Measurements from ENCODE around the gene MAP7D1. TPM values are rescaled to one million over a fixed set of nuclear protein-coding genes. Genes with fewer than 3 reads are reported as not detected.

Gene MAP7D1
- total and polyA plus RNA-seq, 10 of the 15 experiments (the other 5 are each of a cell fraction or from before 2014, with no cell fraction given): 4.4 to 97.6 (median 24.2) TPM

DNA sequence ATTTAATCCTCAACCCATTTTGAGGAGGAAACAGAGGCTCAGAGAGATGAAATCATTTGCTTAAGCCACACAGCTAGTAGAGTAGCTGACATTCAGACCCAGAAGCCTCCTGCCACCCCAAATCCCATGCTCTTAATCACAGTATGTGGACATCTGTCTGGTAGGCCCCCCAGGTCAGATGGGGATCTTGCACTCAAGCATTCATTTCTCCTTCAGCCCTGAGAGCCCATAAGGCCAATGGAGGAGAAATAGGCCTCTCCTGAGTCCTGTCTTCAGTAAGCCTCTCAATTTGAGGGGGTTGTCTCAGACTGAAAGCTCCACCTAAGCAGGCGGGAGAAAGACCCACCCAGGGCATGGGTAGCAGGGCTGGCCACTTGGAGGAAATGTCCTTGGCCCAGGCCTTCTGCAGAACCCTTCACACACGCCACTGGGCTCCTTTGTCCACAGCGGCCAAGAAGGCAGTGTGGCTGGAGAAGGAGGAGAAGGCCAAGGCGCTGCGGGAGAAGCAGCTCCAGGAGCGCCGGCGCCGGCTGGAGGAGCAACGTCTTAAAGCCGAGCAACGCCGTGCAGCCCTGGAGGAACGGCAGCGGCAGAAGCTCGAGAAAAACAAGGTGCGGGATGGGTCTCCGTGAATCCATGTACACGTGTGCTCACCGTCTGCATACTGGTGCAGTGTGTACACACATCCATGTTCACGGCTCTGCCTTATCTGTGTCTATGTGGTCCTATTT is 16.2 kb downstream of the MAP7D1 start:
- Histone ChIP-seq H3K79me2 (ENCODE audit: control insufficient read depth, insufficient read depth, low read length) (peaks cover 11% of the 10 kb centered on the region), H3K9me3 (replicated peaks; ENCODE audit: control insufficient read depth, insufficient read depth, low read length) (no peaks in the 10 kb centered on the region), H3K4me1 (ENCODE audit: control insufficient read depth, insufficient read depth, low read length) (no peaks in the 10 kb centered on the region), H3K27ac (ENCODE audit: control insufficient read depth, insufficient read depth) (no peak overlapping the region), H2AFZ (ENCODE audit: control insufficient read depth, low read depth, low read length) (no peak overlapping the region), H3K4me2 (ENCODE audit: control insufficient read depth, insufficient read depth) (no peak overlapping the region), H3K36me3 (ENCODE audit: control insufficient read depth in 2 of 2, insufficient read depth in 2 of 2, low read length in 1 of 2) (peaks cover 16 to 43% of the 10 kb centered on the region in 2 experiments), H3K4me3 (no peak overlapping the region), H3K9ac (ENCODE audit: control insufficient read depth, insufficient read depth, low read length) (no peak overlapping the region), H3K27me3 (replicated peaks in 1 of 2; ENCODE audit: control insufficient read depth in 2 of 2, insufficient read depth in 2 of 2, low read length in 1 of 2) (no peaks in the 10 kb centered on the region), H4K20me1 (ENCODE audit: control insufficient read depth, insufficient read depth) (no peaks in the 10 kb centered on the region; the same call in 1 of the 2 replicates)
- SMC1A ChIA-PET (ENCODE audit: uncharacterized antibody, unreplicated experiment): interaction anchor here (0.6 to 1.2 kb wide), 2 partner anchors 21 to 27 kb away, joined by 3 read pairs; no protein-coding TSS in a partner anchor
- no TSS peak for BruUV-seq (replicated peaks)
- TF ChIP-seq NRF1 (conservative IDR thresholded peaks at IDR 0.05; ENCODE audit: low read depth, low read length): no peak
- no peak for TF ChIP-seq KAT2A (conservative IDR thresholded peaks at IDR 0.05; ENCODE audit: control insufficient read depth, low read depth, low read length)
- TF ChIP-seq ATF7 (IDR thresholded peaks at IDR 0.05; ENCODE audit: low read depth): no peak
- no peak for TF ChIP-seq EGR1 (IDR thresholded peaks at IDR 0.05; ENCODE audit: borderline replicate concordance in 1 of 2, low read depth in 2 of 2, low read length in 2 of 2)
- TF ChIP-seq HDAC6 (IDR thresholded peaks at IDR 0.05; ENCODE audit: unreplicated experiment): no peak
- no peak for TF ChIP-seq WRNIP1 (IDR thresholded peaks at IDR 0.05; ENCODE audit: borderline replicate concordance, low read depth, low read length)
- in situ Hi-C loops (cut with MboI) (no loop called here), intact Hi-C loops (cut with micrococcal nuclease; ENCODE audit: unreplicated experiment) (no loop called here)
- POLR2A ChIA-PET: interaction anchor here (1.2 kb wide), 1 partner anchor 9 kb away, joined by 3 read pairs; no protein-coding TSS in a partner anchor
- FAIRE-seq (no peak), DNase-seq (ENCODE audit: low read depth, low spot score) (no peak), ATAC-seq (no peak)
- WGBS (ENCODE audit: insufficient coverage, insufficient replicate concordance, low lambda C conversion rate, missing lambda C conversion rate): 99% methylated on average over 21 of the region's 21 CpGs
- RAD21 ChIA-PET (ENCODE audit: unreplicated experiment): no interaction called here
- CTCF ChIA-PET: interaction anchor here (1.0 to 1.6 kb wide), 3 partner anchors 14 to 22 kb away, joined by 3 to 4 read pairs (median 3); no protein-coding TSS in a partner anchor

DNA sequence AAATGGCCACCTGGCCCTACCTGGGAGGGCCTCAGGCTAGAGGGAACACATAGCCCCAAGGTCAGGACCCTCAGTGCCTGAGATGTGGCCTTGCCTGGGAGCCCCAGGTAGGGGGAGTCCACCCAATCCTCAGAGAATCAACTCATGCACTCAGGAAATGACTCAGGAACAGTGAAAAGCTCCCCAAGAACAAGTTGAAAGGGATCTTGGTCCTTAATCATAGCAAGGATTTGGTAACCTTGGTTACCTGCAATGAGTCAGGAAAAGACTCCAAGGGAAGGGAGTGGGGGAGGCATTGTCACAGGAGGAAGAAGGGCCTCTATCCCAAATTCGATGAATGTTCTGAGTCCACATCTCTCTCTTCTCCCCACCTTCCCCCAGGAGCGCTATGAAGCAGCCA is 17.0 kb downstream of the MAP7D1 start:
- in situ Hi-C loops (cut with MboI): no loop called here
- FAIRE-seq: no peak
- RAD21 ChIA-PET (ENCODE audit: unreplicated experiment): no interaction called here
- intact Hi-C loops (cut with micrococcal nuclease; ENCODE audit: unreplicated experiment): no loop called here
- Histone ChIP-seq H4K20me1 (ENCODE audit: control insufficient read depth, insufficient read depth) (no peaks in the 10 kb centered on the region; the same call in 1 of the 2 replicates), H3K9me3 (replicated peaks; ENCODE audit: control insufficient read depth, insufficient read depth, low read length) (no peaks in the 10 kb centered on the region), H3K27ac (ENCODE audit: control insufficient read depth, insufficient read depth) (no peak overlapping the region), H3K4me2 (ENCODE audit: control insufficient read depth, insufficient read depth) (no peak overlapping the region), H3K9ac (ENCODE audit: control insufficient read depth, insufficient read depth, low read length) (no peak overlapping the region), H3K27me3 (replicated peaks in 1 of 2; ENCODE audit: control insufficient read depth in 2 of 2, insufficient read depth in 2 of 2, low read length in 1 of 2) (no peaks in the 10 kb centered on the region), H3K4me1 (ENCODE audit: control insufficient read depth, insufficient read depth, low read length) (no peaks in the 10 kb centered on the region), H2AFZ (ENCODE audit: control insufficient read depth, low read depth, low read length) (no peak overlapping the region), H3K79me2 (ENCODE audit: control insufficient read depth, insufficient read depth, low read length) (peaks cover 4% of the 10 kb centered on the region; the same call in 1 of the 2 replicates), H3K4me3 (no peak overlapping the region), H3K36me3 (ENCODE audit: control insufficient read depth in 2 of 2, insufficient read depth in 2 of 2, low read length in 1 of 2) (peaks cover 19 to 47% of the 10 kb centered on the region in 2 experiments)
- SMC1A ChIA-PET (ENCODE audit: uncharacterized antibody, unreplicated experiment): interaction anchor here (1.2 kb wide), 1 partner anchor 21 kb away, joined by 3 read pairs; no protein-coding TSS in a partner anchor
- BruUV-seq (replicated peaks): no TSS peak
- CTCF ChIA-PET: interaction anchor here (1.0 to 1.6 kb wide), 2 partner anchors 13 to 15 kb away, joined by 3 read pairs; no protein-coding TSS in a partner anchor
- DNase-seq (ENCODE audit: low read depth, low spot score): no peak
- WGBS (ENCODE audit: insufficient coverage, insufficient replicate concordance, low lambda C conversion rate, missing lambda C conversion rate): 94% methylated on average over 2 of the region's 2 CpGs
- no peak for ATAC-seq
- POLR2A ChIA-PET: no interaction called here
- TF ChIP-seq, protein P1, sequence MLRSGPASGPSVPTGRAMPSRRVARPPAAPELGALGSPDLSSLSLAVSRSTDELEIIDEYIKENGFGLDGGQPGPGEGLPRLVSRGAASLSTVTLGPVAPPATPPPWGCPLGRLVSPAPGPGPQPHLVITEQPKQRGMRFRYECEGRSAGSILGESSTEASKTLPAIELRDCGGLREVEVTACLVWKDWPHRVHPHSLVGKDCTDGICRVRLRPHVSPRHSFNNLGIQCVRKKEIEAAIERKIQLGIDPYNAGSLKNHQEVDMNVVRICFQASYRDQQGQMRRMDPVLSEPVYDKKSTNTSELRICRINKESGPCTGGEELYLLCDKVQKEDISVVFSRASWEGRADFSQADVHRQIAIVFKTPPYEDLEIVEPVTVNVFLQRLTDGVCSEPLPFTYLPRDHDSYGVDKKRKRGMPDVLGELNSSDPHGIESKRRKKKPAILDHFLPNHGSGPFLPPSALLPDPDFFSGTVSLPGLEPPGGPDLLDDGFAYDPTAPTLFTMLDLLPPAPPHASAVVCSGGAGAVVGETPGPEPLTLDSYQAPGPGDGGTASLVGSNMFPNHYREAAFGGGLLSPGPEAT (IDR thresholded peaks at IDR 0.05; ENCODE audit: low read depth): no peak
- TF ChIP-seq, protein P2, sequence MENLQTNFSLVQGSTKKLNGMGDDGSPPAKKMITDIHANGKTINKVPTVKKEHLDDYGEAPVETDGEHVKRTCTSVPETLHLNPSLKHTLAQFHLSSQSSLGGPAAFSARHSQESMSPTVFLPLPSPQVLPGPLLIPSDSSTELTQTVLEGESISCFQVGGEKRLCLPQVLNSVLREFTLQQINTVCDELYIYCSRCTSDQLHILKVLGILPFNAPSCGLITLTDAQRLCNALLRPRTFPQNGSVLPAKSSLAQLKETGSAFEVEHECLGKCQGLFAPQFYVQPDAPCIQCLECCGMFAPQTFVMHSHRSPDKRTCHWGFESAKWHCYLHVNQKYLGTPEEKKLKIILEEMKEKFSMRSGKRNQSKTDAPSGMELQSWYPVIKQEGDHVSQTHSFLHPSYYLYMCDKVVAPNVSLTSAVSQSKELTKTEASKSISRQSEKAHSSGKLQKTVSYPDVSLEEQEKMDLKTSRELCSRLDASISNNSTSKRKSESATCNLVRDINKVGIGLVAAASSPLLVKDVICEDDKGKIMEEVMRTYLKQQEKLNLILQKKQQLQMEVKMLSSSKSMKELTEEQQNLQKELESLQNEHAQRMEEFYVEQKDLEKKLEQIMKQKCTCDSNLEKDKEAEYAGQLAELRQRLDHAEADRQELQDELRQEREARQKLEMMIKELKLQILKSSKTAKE (IDR thresholded peaks at IDR 0.05; ENCODE audit: low read depth, poor library complexity, severe bottlenecking): no peak
